ENCODE measurements around the gene NANOS3. TPM values are rescaled to one million over a fixed set of nuclear protein-coding genes. Genes with fewer than 3 reads are reported as not detected.
A peak's percentile ranks its signal among the peaks of the same experiment; 100 is the strongest.

Gene NANOS3
- total RNA-seq, 1 donor from 2014 or later, result 2.9 TPM

GRCh38 chr19:13848340-13848677 is 28.6 kb upstream of the NANOS3 start:
- Histone ChIP-seq H3K4me1 (ENCODE audit: insufficient read depth, low read length) (peaks cover 67% of the 10 kb centered on the region), H3K27ac (ENCODE audit: low read depth, low read length) (peak overlapping the region; percentile 100)

GRCh38 chr19:13848798-13849676 is 27.9 kb upstream of the NANOS3 start:
- no peaks in the 10 kb centered on the region for H3K27me3 Mint-ChIP-seq (ENCODE audit: low read depth, unreplicated experiment)
- Histone ChIP-seq H3K9me3 (ENCODE audit: insufficient read depth, low read depth, low read length) (no peaks in the 10 kb centered on the region), H3K4me2 (ENCODE audit: low read length) (no peak overlapping the region), H2AFZ (ENCODE audit: low read depth, low read length) (no peak overlapping the region), H3K79me2 (ENCODE audit: insufficient read depth, low read length) (peaks cover 2% of the 10 kb centered on the region), H4K20me1 (ENCODE audit: insufficient read depth, low read length) (no peaks in the 10 kb centered on the region), H3K9ac (ENCODE audit: low read length) (peak overlapping the region; percentile 21), H3K27ac (ENCODE audit: low read depth, low read length) (peak overlapping the region; percentile 100), H3K36me3 (ENCODE audit: insufficient read depth, low read length) (no peaks in the 10 kb centered on the region), H3K27me3 (ENCODE audit: insufficient read depth, low read length) (no peaks in the 10 kb centered on the region), H3K4me3 (ENCODE audit: insufficient read depth, low read depth, low read length) (no peak overlapping the region), H3K4me1 (ENCODE audit: insufficient read depth, low read length) (peaks cover 64% of the 10 kb centered on the region)
- H3K4me1 Mint-ChIP-seq (ENCODE audit: low read depth, unreplicated experiment), result peaks cover 24% of the 10 kb centered on the region
- H3K36me3 Mint-ChIP-seq (ENCODE audit: low read depth, unreplicated experiment), result no peaks in the 10 kb centered on the region
- H3K9me3 Mint-ChIP-seq (ENCODE audit: unreplicated experiment), result no peaks in the 10 kb centered on the region
- DNase-seq (ENCODE audit: low read depth) (no peak), FAIRE-seq (no peak)
- TF ChIP-seq CTCF (IDR thresholded peaks at IDR 0.05; ENCODE audit: insufficient read depth, low read depth, low read length), result no peak
- TF ChIP-seq EZH2 (IDR thresholded peaks at IDR 0.05; ENCODE audit: insufficient read depth, low read length), result no peak
- H3K27ac Mint-ChIP-seq (ENCODE audit: unreplicated experiment), result peak overlapping the region; percentile 98
- H3K4me3 Mint-ChIP-seq (ENCODE audit: unreplicated experiment), result no peak overlapping the region

More at GRCh38 chr19:13848340-13848677, 28.6 kb upstream of the NANOS3 start:
- Histone ChIP-seq H3K9me3 (ENCODE audit: insufficient read depth, low read depth, low read length) (no peaks in the 10 kb centered on the region), H4K20me1 (ENCODE audit: insufficient read depth, low read length) (no peaks in the 10 kb centered on the region), H2AFZ (ENCODE audit: low read depth, low read length) (no peak overlapping the region), H3K9ac (ENCODE audit: low read length) (peak overlapping the region; percentile 98), H3K36me3 (ENCODE audit: insufficient read depth, low read length) (no peaks in the 10 kb centered on the region), H3K4me2 (ENCODE audit: low read length) (peak overlapping the region; percentile 84), H3K27me3 (ENCODE audit: insufficient read depth, low read length) (no peaks in the 10 kb centered on the region), H3K4me3 (ENCODE audit: insufficient read depth, low read depth, low read length) (no peak overlapping the region), H3K79me2 (ENCODE audit: insufficient read depth, low read length) (peaks cover 10% of the 10 kb centered on the region)
- H3K9me3 Mint-ChIP-seq (ENCODE audit: unreplicated experiment), result no peaks in the 10 kb centered on the region
- no peak for TF ChIP-seq CTCF (IDR thresholded peaks at IDR 0.05; ENCODE audit: insufficient read depth, low read depth, low read length)
- no peak for TF ChIP-seq EZH2 (IDR thresholded peaks at IDR 0.05; ENCODE audit: insufficient read depth, low read length)
- no peaks in the 10 kb centered on the region for H3K27me3 Mint-ChIP-seq (ENCODE audit: low read depth, unreplicated experiment)
- FAIRE-seq, result no peak
- H3K27ac Mint-ChIP-seq (ENCODE audit: unreplicated experiment), result peak overlapping the region; percentile 98
- peak overlapping the region; percentile 45 for H3K4me3 Mint-ChIP-seq (ENCODE audit: unreplicated experiment)
- H3K36me3 Mint-ChIP-seq (ENCODE audit: low read depth, unreplicated experiment), result no peaks in the 10 kb centered on the region
- peaks cover 25% of the 10 kb centered on the region for H3K4me1 Mint-ChIP-seq (ENCODE audit: low read depth, unreplicated experiment)
- no peak for DNase-seq (ENCODE audit: low read depth)
